Measurements from ENCODE around the gene DSCAM. TPM values are rescaled to one million over a fixed set of nuclear protein-coding genes. Genes with fewer than 3 reads are reported as not detected.

Gene DSCAM
- total and polyA plus RNA-seq, 2 donors (not counting 3 experiments of a cell fraction or from before 2014, with no cell fraction given) = not detected

GRCh38 chr21:40255518-40256444 is 591.2 kb downstream of the DSCAM start:
- H3K9me1 ChIP-seq (replicated peaks; ENCODE audit: control insufficient read depth, extremely low read depth, insufficient read depth, low read length) = no peaks in the 10 kb centered on the region
- DNase-seq (ENCODE audit: low read depth, low spot score) (no peak), FAIRE-seq (no peak)
- no peak overlapping the region for H2AFZ ChIP-seq (ENCODE audit: low read depth, low read length)
- no peaks in the 10 kb centered on the region for H3K79me2 ChIP-seq (ENCODE audit: control insufficient read depth, insufficient read depth, low read length)
- no peak overlapping the region for H3K9ac ChIP-seq (replicated peaks; ENCODE audit: extremely low read depth, insufficient read depth, low read length)
- H3K4me3 ChIP-seq (replicated peaks in 1 of 3; ENCODE audit: insufficient read depth in 1 of 3, low read depth in 1 of 3, low read length in 3 of 3) = no peak overlapping the region
- no peak for TF ChIP-seq GATA2 (IDR thresholded peaks at IDR 0.05; ENCODE audit: insufficient read depth, insufficient read length, low read depth, low read length)
- no peak for TF ChIP-seq POLR2A (IDR thresholded peaks at IDR 0.05; ENCODE audit: low read depth, low read length)
- no peak for TF ChIP-seq EZH2 (IDR thresholded peaks at IDR 0.05; ENCODE audit: borderline replicate concordance, low read depth, low read length, severe bottlenecking)
- intact Hi-C loops (cut with micrococcal nuclease) (no loop called here), dilution Hi-C loops (cut with MboI; ENCODE audit: extremely low pct_ligation_motif_present, low sequenced_read_pairs) (no loop called here)
- H3K27me3 ChIP-seq (ENCODE audit: control insufficient read depth in 2 of 2, insufficient read depth in 2 of 2, low read length in 2 of 2) = no peaks in the 10 kb centered on the region
- H4K20me1 ChIP-seq (replicated peaks; ENCODE audit: control insufficient read depth, extremely low read depth, insufficient read depth, low read length) = no peaks in the 10 kb centered on the region
- H3K9me3 ChIP-seq (replicated peaks; ENCODE audit: control insufficient read depth, insufficient read depth, low read length) = peaks cover 4% of the 10 kb centered on the region
- H3K36me3 ChIP-seq (ENCODE audit: control insufficient read depth in 2 of 2, extremely low read depth in 1 of 2, insufficient read depth in 2 of 2, low read length in 2 of 2) = no peaks in the 10 kb centered on the region
- ChIA-PET CTCF (no interaction called here), POLR2A (no interaction called here)
- H3K4me1 ChIP-seq (ENCODE audit: control insufficient read depth, extremely low read depth, insufficient read depth, low read length) = no peaks in the 10 kb centered on the region
- H3K4me2 ChIP-seq (ENCODE audit: insufficient read depth, low read length) = no peak overlapping the region
- no peak overlapping the region for H3K27ac ChIP-seq (ENCODE audit: insufficient read depth, low read depth, low read length)
- BruUV-seq (replicated peaks) = no TSS peak

- no TSS peak for BruUV-seq (replicated peaks)
- H3K27me3 ChIP-seq (ENCODE audit: control insufficient read depth in 2 of 2, insufficient read depth in 2 of 2, low read length in 2 of 2) = no peaks in the 10 kb centered on the region
- H3K79me2 ChIP-seq (ENCODE audit: control insufficient read depth, insufficient read depth, low read length) = no peaks in the 10 kb centered on the region
- peaks cover 5% of the 10 kb centered on the region for H3K9me3 ChIP-seq (replicated peaks; ENCODE audit: control insufficient read depth, insufficient read depth, low read length)
- dilution Hi-C loops (cut with MboI; ENCODE audit: extremely low pct_ligation_motif_present, low sequenced_read_pairs) = no loop called here
- DNase-seq (ENCODE audit: low read depth, low spot score) (no peak), FAIRE-seq (no peak)
- H3K4me3 ChIP-seq (replicated peaks in 1 of 3; ENCODE audit: insufficient read depth in 1 of 3, low read depth in 1 of 3, low read length in 3 of 3) = no peak overlapping the region
- H3K36me3 ChIP-seq (ENCODE audit: control insufficient read depth in 2 of 2, extremely low read depth in 1 of 2, insufficient read depth in 2 of 2, low read length in 2 of 2) = no peaks in the 10 kb centered on the region
- no peak overlapping the region for H2AFZ ChIP-seq (ENCODE audit: low read depth, low read length)
- H3K4me1 ChIP-seq (ENCODE audit: control insufficient read depth, extremely low read depth, insufficient read depth, low read length) = no peaks in the 10 kb centered on the region
- H3K4me2 ChIP-seq (ENCODE audit: insufficient read depth, low read length) = no peak overlapping the region
- ChIA-PET POLR2A (no interaction called here), CTCF (no interaction called here)
- intact Hi-C loops (cut with micrococcal nuclease) = no loop called here
- H3K9me1 ChIP-seq (replicated peaks; ENCODE audit: control insufficient read depth, extremely low read depth, insufficient read depth, low read length) = no peaks in the 10 kb centered on the region
- TF ChIP-seq POLR2A (IDR thresholded peaks at IDR 0.05; ENCODE audit: low read depth, low read length) (no peak), JUN (IDR thresholded peaks at IDR 0.05; ENCODE audit: borderline replicate concordance, insufficient read depth, insufficient read length, low read depth) (no peak), CTCF (IDR thresholded peaks at IDR 0.05; ENCODE audit: extremely low read depth in 1 of 2, insufficient read depth in 1 of 2, low read depth in 1 of 2, low read length in 2 of 2) (no peak), MAX (IDR thresholded peaks at IDR 0.05; ENCODE audit: insufficient read depth, insufficient read length) (no peak), POLR2AphosphoS5 (IDR thresholded peaks at IDR 0.05; ENCODE audit: insufficient read depth, low read depth, low read length) (no peak), MYC (IDR thresholded peaks at IDR 0.05; ENCODE audit: low read depth, low read length) (no peak), EZH2 (IDR thresholded peaks at IDR 0.05; ENCODE audit: borderline replicate concordance, low read depth, low read length, severe bottlenecking) (no peak), FOS (IDR thresholded peaks at IDR 0.05; ENCODE audit: borderline replicate concordance, insufficient read depth, low read length) (no peak), GATA2 (IDR thresholded peaks at IDR 0.05; ENCODE audit: insufficient read depth, insufficient read length, low read depth, low read length) (no peak)
- no peaks in the 10 kb centered on the region for H4K20me1 ChIP-seq (replicated peaks; ENCODE audit: control insufficient read depth, extremely low read depth, insufficient read depth, low read length)
- H3K27ac ChIP-seq (ENCODE audit: insufficient read depth, low read depth, low read length) = no peak overlapping the region
- H3K9ac ChIP-seq (replicated peaks; ENCODE audit: extremely low read depth, insufficient read depth, low read length) = no peak overlapping the region
Observed at GRCh38 chr21:40254540-40255465, 592.2 kb downstream of the DSCAM start.
